Anterior cingulate cortex (tissue), 58 donors: ENCODE results near the gene TMEM184C.
A peak's percentile ranks its signal among the peaks of the same experiment; 100 is the strongest.

Experiments
- DNase-seq, 58 donors: peaks; one replicate each; lab custom pipeline; 2025; lab: John Stamatoyannopoulos, UW

The TMEM184C gene

DNA sequence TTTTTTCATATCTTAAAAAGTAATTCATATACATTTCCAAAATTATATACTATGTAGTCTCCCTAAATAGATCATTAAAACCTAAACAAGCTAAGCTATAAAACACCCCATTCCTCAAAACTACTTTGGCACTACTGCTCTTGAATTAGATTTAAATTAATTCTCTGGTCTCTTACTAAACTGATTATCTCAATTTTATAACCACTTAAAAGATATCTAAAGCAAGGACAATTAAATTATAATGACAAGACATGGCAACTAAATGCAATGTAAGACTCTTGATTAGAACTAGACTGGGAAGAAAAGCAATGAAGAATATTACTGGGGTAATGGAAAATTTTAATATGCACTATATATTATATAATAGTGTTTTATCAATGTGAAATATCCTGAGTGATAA lies 27.9 kb downstream of the TMEM184C start:
- DNase-seq, result no peak

DNA sequence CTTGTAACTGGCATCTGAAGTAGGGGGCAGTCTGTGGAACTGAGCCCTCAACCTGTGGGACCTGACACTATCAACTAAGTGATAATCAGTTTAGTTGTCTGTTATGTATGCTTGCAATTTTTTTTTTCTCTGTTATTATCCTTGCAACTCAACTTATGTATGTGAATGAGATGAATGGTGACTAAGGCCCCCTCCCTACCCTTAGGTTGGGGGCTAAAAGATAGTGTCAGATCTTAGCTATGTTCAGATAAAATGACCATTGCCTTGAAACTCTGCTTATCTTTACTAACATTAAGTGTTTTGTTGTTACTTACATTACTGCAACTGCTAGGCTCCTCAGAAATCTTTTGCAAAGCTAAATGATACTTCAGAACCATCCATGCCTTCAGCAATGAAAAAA lies 31.5 kb downstream of the TMEM184C start:
- DNase-seq, result no peak

DNA sequence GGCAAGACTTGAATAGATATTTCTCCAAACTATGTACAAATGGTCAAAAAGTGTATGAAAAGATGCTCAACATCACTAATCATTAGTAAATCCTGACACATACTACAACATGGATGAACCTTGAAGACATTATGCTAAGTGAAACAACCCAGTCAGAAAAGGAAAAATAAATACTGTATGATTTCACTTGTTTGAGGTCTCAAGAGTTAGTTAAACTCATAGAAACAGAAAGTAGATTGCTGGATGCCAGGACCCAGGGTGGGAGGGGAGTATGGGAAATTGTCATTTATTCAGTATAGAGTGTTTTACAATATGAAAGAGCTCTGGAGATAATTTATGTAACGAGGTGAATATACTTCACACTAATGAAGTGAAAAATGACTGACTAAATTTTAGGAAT lies 34.4 kb downstream of the TMEM184C start:
- DNase-seq, result no peak

DNA sequence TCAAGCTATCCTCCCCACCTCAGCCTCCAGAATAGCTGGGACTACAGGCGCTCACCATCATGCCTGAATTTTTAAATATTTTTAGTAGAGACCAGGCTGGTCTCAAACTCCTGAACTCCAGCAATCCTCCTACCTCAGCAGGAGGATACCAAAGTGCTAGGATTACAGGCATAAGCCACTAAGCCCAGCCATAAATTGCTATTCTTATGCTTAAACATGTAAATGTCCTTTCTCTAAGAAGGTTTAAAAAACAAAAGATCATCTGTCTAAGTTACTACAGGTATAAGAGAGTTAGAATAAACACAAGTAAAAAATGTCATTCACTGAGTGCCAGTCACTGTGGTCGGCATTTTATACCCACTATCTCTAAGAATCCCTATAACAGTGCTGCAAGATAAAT lies 38.4 kb downstream of the TMEM184C start:
- DNase-seq, result no peak

DNA sequence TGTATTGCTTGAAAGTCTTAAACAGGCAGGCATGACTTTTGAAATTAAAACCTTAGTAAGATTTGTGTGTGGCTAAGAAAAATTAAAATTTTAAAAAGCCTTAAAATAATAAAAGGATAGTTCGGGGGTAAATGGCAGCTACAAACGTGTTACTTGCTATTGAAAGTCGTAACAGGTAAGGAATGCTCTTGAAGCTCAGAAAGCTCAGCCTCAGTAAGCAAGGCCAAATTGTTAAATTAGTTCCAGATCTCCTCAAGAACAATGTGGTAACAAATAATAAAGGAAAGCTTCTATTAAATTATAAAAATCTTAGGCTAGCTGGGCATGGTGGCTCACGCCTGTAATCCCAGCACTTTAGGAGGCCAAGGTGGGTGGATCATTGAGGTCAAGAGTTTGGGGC lies 41.3 kb downstream of the TMEM184C start:
- DNase-seq, result no peak

DNA sequence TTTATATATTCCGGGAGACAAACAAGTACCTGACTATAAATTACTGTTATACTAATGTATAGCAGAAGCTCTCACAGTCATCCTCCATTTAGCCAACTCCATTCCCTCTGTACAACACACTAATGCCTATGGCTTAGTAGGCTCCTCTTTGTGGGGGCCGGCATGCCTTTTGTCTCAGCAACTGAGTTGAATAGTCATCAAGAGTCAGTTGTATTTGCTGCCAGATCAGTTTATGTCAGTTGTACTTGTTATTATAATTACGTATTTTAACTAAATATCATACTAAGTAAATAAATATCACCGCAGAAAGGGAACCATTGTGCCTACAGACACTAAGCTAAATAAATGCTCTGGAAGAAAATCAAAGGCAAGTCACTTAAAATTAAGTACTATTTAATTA lies 56.9 kb downstream of the TMEM184C start:
- no peak for DNase-seq

DNA sequence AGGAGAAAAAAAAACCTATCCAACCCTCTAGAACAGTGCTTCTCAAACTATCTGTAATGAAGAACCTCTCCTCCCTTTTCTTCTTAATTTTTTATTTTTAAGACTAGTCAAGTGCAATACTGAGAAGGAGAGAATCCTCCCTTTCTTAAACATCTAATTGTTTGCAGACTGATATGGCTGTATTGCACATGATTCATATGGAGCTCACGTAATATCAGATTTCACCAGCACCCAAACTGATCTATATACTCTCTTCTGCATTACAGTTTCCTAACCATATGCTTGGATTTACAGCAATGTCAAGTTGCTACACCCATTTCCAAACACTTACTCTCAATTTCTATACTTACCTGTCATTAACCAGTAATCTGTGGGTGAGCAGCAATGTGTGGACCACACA lies 57.3 kb downstream of the TMEM184C start:
- DNase-seq, result no peak

DNA sequence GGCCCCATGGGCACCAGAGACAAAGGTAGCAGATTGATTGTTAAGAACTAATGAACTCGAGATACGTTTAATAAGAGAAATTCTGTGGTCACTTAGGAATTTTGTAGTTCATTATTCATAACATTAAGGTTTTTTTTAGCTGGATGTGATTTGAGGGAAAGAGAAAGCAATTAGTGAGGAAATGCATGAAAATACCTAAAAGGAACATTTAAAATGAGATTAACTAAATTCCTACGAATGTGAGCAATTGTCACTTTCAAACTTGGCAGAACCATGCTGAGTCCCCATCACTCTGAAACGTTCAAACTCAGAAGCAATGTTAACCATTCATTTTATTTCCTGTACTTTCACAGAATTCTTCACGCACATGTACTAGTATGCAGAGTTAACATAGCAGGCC lies 60.9 kb downstream of the TMEM184C start:
- DNase-seq, result no peak

DNA sequence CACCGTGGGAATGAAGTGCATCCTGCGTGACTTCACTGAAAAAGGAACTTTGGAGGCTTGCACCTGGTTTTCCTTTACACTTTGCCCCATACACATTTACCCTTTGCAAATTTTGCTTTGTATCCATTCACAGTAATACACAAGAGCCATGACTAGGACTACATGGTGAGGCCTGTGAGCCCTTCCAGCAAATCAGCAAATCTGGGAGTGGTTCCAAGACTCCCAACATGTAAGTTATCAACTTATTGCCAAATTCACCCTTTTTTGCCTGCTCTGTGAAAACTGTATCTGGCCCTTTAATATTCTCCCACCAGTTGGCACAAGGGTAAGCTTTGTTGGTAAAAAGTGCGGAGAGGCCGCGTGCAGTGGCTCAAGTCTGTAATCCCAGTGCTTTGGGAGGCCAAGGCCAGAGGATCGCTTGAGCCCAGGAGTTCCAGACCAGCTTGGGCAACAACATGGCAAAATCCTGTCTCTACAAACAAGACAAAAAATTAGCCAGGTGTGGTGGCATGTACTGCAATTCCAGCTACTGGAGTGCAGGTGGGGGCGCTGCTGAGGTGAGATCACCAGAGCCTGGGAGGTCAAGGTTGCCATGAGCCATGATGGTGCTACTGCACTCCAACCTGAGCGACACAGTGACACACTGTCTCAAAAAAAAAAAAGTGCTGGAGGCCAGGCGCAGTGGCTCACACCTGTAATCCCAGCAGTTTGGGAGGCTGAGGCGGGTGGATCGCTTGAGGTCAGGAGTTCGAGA lies 61.8 kb downstream of the TMEM184C start:
- DNase-seq, result no peak

DNA sequence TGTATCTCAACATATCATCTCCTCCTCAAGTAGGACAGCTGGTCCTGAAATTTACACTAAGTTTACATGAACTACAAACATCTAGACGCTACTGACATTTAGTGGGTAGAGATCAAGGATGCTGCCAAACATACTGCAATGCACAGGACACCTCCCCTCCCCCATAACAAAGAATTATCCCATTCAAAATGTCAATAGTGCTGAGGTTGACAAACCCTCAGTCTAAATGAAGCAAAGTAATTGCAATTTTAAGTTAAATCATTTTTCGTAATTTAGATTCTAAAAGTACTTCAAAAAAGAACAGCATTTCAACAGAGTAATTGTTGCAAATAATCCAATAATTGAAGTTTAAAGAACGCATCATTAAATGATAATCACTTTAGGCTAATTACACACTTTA lies 65.6 kb downstream of the TMEM184C start:
- no peak for DNase-seq

DNA sequence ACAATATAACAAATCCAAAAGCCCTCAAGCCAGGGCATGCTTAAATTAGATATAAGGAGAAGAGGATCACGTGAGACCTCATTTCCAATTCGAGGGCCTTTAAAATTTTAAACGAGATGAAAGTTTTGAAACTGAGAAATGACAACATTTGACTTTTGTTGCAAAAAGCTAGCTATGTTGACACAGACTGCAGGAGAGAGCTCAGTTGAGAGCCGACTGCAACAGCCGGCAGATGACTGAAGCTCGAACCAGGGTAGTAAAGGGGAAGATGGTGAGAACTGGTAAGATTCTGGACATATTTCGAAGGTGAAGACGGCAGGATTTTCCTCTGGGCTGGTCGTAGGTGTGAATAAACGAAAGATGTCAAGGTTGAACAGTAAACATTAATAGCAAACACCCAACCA lies 66.0 kb downstream of the TMEM184C start:
- peak in 12 of 58 donors; percentile 1 to 17 (median 5) for DNase-seq

DNA sequence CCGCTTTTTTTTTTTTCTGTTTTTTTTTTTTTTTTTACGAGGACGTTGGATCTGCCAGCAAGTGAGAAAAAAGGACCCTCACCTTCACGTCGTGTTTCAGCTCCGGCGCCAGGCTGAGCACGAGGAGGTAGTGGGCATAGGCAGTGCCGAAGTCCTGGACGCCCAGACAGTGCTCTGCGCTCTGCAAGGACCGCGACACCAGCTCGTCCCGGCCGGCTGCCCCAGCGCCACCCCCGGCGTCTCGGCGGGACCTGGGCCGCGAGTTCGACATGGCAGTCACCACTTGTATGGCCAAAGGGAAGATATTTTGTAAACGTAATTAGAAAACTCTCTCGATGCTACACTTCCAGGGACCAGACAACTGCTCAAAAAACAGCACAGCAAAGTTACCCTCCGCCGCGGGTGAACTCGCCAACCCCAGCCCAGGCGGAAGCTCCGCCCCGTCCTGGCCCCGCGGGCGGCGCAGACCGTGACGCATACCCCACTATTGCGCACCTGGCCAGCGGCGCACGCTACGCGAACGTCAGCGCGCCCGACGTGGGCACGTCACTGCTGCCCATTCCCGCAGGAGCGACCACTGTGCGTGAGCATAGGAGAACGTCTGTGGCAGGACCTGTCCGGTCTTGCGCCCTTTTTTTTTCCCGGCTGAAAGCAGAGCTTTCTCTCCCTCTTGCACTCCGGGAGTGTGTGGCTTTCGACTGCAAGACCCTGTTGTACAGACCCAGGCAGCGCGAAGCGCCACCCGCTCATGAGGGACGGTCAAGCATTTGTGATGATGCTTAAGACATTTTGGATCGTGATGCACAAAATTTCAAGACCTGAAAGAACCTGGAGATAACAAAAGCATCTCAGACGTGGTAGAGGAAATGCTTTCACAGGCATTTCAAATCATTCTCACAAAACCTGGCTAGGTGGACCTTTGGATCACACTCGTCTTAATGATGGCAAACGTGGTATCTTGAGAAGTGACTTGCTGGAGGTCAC lies 66.8 kb downstream of the TMEM184C start, which contains the start of gene PRMT9:
Gene PRMT9 (minus strand): TSS at position 447 of the 984 bp plus-strand sequence. CDS start 176 bp downstream, at position 271.
- DNase-seq, result peak; percentile 44 to 93 (median 85)

DNA sequence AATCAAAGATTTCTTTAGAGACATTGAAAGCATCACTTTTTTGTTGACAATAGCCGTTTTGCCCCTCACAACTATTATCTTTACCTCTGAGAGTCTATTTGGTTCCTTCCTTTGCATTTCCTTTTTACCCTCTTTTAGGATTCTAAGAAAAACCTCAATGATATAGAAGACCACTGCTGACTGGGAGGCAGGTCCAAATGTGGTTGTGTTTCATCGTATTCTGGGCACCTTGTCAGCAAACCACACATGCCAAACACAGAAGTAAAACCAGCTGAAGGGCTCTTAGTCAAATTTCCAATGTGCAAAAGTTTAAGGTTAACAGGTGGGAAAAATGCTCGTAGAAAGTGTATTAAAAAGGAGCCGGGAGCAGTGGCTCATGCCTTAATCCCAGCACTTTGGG lies 71.9 kb downstream of the TMEM184C start:
- no peak for DNase-seq

DNA sequence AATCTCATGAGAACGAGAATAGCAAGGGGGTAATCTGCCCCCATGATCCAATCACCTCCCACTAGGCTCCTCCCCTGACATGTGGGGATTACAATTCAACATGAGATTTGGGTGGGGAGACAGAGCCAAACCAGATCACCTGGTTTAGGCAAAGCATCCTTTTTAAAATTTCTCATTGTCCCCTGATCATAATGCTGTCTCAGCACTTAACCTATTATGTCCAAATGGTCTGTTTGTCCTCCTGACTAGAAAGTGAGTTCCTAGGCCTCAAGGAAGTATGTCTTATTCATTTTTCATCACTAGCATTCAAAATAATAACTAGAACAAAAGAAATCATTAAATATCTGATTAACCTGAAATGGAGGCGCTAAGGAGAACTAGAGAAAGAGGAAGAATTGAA lies 74.6 kb downstream of the TMEM184C start:
- no peak for DNase-seq

DNA sequence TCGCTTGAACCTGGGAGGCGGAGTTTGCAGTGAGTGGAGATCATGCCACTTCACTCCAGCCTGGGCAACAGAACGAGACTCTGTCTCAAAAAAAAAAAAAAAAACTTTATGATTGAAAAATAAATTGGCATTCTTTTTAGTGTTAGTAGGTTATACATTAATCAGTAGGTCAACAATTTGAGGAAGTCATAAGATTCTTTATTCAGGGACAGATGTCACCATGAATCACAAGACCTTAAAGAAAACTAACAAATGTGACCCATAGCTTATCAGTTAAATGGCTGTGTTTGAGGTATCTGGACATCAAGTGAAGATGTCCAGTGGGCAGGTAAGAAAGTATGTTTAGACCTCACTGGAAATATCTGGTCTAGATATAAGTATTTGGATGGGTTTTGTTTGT lies 76.0 kb downstream of the TMEM184C start:
- DNase-seq, result no peak

DNA sequence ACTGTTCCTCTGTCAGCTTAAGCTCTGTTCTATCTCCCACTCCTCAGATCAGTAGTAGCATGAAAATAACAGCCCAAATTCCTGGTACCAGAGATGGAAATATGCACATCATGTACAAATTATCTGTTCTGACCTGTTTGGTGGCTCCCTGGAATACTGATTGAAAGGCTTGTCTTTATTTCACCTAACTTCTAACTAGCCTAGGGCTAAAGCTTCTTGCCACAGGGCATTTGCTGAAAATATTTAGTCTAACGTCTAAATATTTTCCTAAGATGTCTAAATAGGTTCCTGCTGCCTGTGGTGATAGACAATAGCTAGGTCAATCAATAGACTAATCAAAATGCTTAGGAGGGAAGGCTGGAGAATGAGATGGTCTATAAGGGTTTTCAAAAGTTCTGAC lies 79.7 kb downstream of the TMEM184C start:
- no peak for DNase-seq

DNA sequence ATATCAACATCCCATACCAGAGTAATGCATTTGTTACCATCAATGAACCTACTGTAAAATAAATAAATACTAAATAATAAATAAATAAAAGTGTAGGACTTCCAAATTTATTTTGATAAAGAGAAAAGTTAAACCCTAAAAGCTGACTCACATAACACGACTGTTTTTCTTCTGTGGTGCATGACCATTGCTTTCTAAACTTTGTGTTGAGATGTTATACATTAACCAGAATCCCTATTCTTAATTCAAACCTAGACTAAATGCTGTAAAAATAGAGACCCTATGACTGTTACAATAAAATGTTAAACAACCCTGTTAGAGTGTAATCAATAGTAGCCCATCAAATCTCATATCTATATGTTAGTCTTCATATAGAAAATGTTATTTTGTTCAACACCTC lies 87.6 kb downstream of the TMEM184C start:
- no peak for DNase-seq

DNA sequence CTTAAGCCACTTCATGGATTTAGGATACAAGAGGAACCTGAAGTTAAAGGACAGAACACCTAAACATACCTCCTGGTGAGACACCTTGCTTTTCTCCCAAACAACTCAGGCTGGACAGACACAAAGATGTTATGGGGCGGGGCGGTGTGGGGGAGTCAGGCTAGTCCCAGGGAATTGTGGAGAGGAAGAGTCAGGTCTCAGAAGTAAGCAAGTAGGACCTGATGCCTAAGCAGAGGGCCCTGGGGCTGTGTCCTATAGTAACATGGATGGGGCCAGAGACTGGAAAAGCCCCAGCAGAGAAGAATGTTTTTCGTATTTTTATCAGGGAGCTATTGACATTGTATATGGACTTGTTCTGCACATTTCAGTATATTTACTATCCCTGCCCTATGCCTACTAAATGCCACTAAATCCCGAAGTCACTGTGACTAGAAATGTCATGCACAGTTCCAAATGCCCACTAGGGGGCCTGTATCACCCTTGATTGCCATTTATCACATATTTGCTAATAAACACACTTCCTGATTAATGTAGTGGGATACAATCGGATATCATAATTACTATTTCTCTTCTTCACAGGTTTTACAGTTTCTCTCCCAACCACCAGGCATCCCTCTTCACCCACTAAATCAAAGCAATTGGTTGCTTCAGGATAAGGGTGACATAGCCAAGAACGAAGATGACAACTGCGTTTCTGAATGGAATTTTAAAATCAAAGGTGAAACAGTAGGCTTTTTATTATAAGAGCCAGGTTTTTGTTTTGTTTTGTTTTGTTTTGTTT lies 90.9 kb downstream of the TMEM184C start:
- peak in 27 of 58 donors; percentile 1 to 41 (median 4) for DNase-seq

DNA sequence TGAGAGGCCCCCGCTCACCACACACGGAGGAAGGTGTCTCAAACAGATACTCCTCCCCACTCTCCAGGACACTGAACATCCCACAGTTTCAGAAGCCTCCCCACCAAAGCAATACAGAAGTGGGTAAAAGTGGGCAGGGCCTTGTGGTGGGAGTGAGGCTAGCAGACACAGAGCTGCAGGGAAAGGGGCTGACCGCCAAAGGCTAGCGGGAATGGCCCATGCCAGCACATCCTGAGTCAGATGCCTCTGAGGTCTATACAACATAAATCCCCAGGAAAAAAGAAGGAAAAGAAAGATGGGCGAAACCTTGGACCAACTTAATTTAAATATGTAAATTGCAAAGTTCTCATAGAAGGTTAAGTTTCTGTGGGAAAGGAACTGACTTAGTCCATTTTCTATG lies 92.8 kb downstream of the TMEM184C start:
- DNase-seq, result no peak

DNA sequence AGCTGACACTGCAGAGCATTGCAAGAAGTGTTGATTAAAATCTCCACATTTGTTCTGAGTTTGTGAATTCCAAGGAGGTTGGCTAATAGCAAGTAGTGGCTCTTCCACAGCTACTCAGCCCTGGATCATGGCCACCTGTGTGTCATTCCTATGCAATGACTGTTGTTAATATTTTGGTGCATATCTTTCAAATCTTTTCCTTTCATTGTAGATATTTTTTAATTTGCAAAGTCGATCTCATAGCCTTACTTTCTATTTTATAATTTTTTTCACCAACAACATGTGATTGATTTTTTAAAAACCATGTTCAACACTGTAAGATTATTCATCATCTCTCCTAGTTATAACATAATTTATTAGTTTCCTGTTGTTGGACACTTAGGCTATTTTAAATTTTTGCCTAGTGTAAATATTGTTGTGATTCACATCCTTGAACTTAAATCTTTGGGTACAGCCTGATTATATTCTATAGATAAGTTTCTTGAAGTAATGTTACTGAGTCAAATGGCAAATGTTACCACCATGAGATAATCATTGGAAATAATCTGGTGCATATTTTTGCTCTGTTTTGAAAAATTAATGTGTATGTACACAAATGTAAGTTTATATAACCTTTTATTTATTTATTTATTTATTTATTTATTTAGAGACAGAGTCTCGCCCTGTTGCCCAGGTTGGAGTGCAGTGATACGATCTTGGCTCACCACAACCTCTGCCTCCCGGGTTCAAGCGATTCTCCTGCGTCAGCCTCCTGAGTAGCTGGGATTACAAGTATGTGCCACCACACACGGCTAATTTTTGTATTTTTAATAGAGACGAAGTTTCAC lies 97.6 kb downstream of the TMEM184C start:
- no peak for DNase-seq
